Lower leg skin (tissue), 4 donors: ENCODE data around the gene IBSP. TPM values are rescaled to one million over a fixed set of nuclear protein-coding genes. Genes with fewer than 3 reads are reported as not detected.

Experiments
- DNase-seq, 2 donors: peaks; one replicate each; pipeline ENCODE4 v3.0.0-alpha.2; 2019; ENCODE audit warnings: low spot score in 2 of 2
- H3K4me3 ChIP-seq: fragments of 200-600 bp; sonication (generic); 2 replicates; pipeline ENCODE4 v1.5.1; 2017; ENCODE audit warnings: mild to moderate bottlenecking, low read depth; ENCODE audit not compliant: poor library complexity, severe bottlenecking
- POLR2A ChIP-seq, 2 donors: fragments of 450-650 bp; IDR thresholded peaks; one replicate each; pipeline ENCODE4 v1.6.1; 2016 to 2017; ENCODE audit warnings: antibody characterized with exemption in 2 of 2, mild to moderate bottlenecking in 1 of 2, moderate library complexity in 1 of 2
- WGBS, 2 donors: methylation state at CpG; one replicate each; pipeline ENCODE4 v1.1.5; 2018; 5-methylcytosine and 5-hydroxymethylcytosine counted together
- intact Hi-C: fragments of 100-400 bp; cut with DNase I; formaldehyde crosslinking; loops from one replicate; pipeline ENCODE4 v1.15.0; 2023; ENCODE audit warnings: low total_unique reads
- total RNA-seq, 4 donors: library from RNA; depleted of rRNA; stranded (reverse); fragments of >200 nt; gene quantifications; one replicate each; pipeline ENCODE4 v1.1.0, GENCODE V29; 2016
- TF ChIP-seq, protein P1 (sequence below), 3 donors: fragments of 450-650 bp; IDR thresholded peaks; one replicate each; pipeline ENCODE4 v1.5.1; 2016; ENCODE audit warnings: antibody characterized with exemption in 3 of 3, mild to moderate bottlenecking in 3 of 3, moderate library complexity in 2 of 3

IBSP gene, protein sequence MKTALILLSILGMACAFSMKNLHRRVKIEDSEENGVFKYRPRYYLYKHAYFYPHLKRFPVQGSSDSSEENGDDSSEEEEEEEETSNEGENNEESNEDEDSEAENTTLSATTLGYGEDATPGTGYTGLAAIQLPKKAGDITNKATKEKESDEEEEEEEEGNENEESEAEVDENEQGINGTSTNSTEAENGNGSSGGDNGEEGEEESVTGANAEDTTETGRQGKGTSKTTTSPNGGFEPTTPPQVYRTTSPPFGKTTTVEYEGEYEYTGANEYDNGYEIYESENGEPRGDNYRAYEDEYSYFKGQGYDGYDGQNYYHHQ
- total RNA-seq: not detected

DNA sequence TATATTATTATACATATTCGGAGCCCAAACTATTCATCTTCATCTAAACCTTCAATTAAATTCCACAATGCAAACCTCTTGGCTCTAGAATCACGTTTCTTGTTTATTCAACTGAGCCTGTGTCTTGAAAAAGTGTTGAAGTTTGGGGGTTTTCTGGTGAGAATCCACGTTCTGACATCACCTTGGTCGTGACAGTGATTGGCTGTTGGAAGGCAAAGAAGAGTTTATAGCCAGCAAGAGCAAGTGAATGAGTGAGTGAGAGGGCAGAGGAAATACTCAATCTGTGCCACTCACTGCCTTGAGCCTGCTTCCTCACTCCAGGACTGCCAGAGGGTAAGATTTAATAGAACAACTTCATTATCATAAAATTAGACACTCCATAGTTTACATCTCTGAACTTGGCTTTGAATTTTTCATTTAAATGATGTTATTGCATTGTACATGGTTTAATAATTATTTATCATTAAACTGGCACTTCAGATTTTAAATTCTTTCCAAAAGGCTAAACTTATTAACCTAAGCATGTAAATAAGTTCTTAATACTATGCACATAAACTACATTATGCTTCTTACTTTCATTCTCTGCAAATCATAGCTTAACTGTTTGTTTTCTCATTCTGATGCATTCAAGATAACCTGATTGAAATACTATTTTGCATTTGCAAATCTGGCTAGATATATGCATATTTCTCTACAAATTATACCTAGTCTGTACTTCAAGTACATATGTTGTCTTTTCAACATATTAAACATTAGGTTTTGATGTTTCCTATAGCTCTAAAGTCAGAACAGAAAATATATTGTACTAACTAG is at the start of gene IBSP:
Gene IBSP, plus strand, starts transcription at position 254 of the 813 bp plus-strand sequence. CDS start 2,808 bp downstream, outside the sequence.
- 45 to 54% methylated on average over 4 of the region's 4 CpGs for WGBS, 2 donors
- TF ChIP-seq, protein P1, sequence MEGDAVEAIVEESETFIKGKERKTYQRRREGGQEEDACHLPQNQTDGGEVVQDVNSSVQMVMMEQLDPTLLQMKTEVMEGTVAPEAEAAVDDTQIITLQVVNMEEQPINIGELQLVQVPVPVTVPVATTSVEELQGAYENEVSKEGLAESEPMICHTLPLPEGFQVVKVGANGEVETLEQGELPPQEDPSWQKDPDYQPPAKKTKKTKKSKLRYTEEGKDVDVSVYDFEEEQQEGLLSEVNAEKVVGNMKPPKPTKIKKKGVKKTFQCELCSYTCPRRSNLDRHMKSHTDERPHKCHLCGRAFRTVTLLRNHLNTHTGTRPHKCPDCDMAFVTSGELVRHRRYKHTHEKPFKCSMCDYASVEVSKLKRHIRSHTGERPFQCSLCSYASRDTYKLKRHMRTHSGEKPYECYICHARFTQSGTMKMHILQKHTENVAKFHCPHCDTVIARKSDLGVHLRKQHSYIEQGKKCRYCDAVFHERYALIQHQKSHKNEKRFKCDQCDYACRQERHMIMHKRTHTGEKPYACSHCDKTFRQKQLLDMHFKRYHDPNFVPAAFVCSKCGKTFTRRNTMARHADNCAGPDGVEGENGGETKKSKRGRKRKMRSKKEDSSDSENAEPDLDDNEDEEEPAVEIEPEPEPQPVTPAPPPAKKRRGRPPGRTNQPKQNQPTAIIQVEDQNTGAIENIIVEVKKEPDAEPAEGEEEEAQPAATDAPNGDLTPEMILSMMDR (IDR thresholded peaks at IDR 0.05): no peak
- no peak for TF ChIP-seq POLR2A (IDR thresholded peaks at IDR 0.05)
- intact Hi-C loops: no loop called here
- no peak for DNase-seq
- H3K4me3 ChIP-seq: no peak within 1 kb of the TSS

DNA sequence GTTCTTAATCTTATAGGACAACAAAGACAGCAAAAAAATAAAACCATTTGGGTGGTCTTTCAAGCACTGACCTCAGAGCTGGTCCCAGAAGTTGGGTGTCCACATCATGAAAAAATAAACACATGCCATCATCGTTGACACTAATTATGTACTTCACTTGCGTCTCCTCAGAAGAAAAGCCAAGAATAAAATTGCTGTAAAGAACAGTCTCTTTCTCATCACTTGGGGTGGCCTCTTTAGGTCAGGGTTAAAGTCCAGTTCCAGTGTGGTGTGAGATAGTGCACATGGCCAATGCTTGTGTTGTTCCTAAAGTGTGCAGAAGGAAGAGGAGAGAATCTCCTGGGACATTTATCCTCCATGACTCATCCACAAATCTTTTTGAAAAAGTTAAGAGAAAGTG is 49.5 kb upstream of the IBSP start:
- intact Hi-C loops: no loop called here
- TF ChIP-seq POLR2A (IDR thresholded peaks at IDR 0.05): no peak
- TF ChIP-seq, protein P1 (IDR thresholded peaks at IDR 0.05): no peak
- no peak for DNase-seq
- no peak overlapping the region for H3K4me3 ChIP-seq
- WGBS, 2 donors: 81 to 84% methylated on average over 2 of the region's 2 CpGs

DNA sequence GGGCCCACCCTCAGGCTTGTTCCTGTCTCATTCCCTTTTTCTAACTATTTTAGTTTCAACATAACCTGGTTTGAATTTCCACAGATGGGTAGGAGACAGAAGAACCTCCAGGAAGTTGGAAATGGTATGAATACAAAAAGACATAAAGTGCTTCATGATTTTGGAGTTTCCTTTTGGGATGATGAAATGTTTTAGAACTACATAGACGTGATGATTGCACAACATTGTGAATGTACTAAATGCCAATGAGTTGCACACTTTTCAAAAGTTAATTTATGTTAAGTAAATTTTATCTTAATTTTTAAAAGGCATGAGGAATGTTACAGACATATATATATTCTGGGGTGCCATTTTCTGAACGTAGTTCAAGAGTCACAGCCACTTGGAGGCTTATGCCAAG is 41.1 kb upstream of the IBSP start:
- 29 to 38% methylated on average over 2 of the region's 2 CpGs for WGBS, 2 donors

DNA sequence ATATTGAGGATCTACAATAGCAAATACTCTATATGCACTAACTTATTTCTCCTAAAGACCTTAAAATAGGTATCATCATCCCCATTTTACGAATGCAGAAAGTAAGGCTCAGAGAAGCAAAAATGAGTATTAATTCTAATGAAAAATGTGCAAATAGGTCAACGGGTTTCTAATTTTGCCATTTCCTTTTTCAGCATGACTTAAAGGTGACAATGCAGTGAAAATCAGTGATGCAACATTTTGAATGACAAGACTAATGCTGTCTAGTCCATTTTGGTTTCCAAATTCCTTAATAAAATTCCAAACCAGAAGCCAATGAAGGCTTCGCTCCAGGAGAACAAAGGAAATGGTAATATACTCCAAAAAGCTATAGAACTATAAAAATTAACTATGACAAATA is 37.0 kb upstream of the IBSP start:
- 83 to 88% methylated on average over 3 of the region's 3 CpGs for WGBS, 2 donors
- no peak for DNase-seq
- intact Hi-C loops: no loop called here
- H3K4me3 ChIP-seq: no peak overlapping the region
- no peak for TF ChIP-seq POLR2A (IDR thresholded peaks at IDR 0.05)
- TF ChIP-seq, protein P1 (IDR thresholded peaks at IDR 0.05): no peak

More for the DNA sequence above, 41.1 kb upstream of the IBSP start:
- no peak for DNase-seq
- no peak overlapping the region for H3K4me3 ChIP-seq
- no peak for TF ChIP-seq POLR2A (IDR thresholded peaks at IDR 0.05)
- TF ChIP-seq, protein P1 (IDR thresholded peaks at IDR 0.05): no peak
- intact Hi-C loops: no loop called here

DNA sequence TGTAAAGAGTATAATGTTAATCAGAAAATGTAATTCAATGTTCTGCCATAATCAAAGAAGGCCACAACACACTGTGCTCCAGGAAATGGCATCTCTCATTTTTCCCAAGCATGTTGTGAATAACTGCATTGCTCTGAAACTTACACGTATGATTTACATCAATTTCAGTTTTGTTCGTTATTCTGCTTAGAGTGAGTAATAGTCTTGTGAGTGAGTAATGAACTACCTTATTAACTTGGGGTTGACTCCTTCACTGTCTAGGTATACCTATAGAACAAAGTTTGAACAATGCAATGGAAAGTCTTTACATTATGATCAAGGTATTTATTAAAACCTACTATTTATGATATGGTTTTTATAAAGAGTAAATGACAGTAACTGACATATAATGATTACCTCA is 17.8 kb upstream of the IBSP start:
- intact Hi-C loops: no loop called here
- 73 to 77% methylated on average over 2 of the region's 2 CpGs for WGBS, 2 donors

More for the DNA sequence above, 17.8 kb upstream of the IBSP start:
- H3K4me3 ChIP-seq: no peak overlapping the region
- DNase-seq: no peak
- TF ChIP-seq POLR2A (IDR thresholded peaks at IDR 0.05): no peak
- TF ChIP-seq, protein P1 (IDR thresholded peaks at IDR 0.05): no peak
